D721Med (cell line): ENCODE data around the gene TNNI2.
"Not testable (repeated sequence)": the region's sequence is repeated elsewhere in the genome, so short reads cannot be mapped to it uniquely, and the experiment has no call there.

Source experiments
- DNase-seq: peaks from one replicate; pipeline ENCODE4 v3.0.0; 2011; ENCODE audit warnings: low spot score; ENCODE audit not compliant: insufficient read length
- FAIRE-seq: peaks from 2 replicates; lab custom pipeline; 2011; peaks lifted over from hg19 to GRCh38; lab: Jason Lieb, UNC
- TF ChIP-seq, protein P1 (sequence below): IDR thresholded peaks from 2 replicates; pipeline ENCODE4 v1.5.1; 2012; ENCODE audit warnings: mild to moderate bottlenecking, control low read depth; ENCODE audit not compliant: insufficient read depth; ENCODE audit errors: missing control alignments

Gene TNNI2

DNA sequence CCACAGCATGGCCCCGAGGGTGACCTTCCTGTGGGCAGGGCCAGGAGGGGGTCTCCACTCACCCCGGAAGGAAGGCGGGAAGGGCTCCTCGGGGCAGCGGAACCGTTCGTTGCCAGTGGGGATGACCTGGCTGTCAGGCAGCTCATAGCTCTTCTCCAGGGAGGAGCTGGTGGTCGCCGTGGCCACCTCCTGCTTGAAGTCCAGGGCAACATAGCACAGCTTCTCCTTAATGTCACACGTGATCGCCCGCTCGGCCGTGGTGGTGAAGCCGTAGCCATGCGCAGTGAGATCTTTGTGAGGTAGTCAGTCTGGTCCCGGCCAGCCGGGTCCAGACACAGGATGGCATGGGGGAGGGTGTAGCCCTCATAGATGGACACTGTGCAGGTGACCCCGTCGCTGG, 35.5 kb upstream of the TNNI2 start:
- FAIRE-seq (no peak), DNase-seq (no peak)
- TF ChIP-seq, protein P1, sequence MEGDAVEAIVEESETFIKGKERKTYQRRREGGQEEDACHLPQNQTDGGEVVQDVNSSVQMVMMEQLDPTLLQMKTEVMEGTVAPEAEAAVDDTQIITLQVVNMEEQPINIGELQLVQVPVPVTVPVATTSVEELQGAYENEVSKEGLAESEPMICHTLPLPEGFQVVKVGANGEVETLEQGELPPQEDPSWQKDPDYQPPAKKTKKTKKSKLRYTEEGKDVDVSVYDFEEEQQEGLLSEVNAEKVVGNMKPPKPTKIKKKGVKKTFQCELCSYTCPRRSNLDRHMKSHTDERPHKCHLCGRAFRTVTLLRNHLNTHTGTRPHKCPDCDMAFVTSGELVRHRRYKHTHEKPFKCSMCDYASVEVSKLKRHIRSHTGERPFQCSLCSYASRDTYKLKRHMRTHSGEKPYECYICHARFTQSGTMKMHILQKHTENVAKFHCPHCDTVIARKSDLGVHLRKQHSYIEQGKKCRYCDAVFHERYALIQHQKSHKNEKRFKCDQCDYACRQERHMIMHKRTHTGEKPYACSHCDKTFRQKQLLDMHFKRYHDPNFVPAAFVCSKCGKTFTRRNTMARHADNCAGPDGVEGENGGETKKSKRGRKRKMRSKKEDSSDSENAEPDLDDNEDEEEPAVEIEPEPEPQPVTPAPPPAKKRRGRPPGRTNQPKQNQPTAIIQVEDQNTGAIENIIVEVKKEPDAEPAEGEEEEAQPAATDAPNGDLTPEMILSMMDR: no peak

DNA sequence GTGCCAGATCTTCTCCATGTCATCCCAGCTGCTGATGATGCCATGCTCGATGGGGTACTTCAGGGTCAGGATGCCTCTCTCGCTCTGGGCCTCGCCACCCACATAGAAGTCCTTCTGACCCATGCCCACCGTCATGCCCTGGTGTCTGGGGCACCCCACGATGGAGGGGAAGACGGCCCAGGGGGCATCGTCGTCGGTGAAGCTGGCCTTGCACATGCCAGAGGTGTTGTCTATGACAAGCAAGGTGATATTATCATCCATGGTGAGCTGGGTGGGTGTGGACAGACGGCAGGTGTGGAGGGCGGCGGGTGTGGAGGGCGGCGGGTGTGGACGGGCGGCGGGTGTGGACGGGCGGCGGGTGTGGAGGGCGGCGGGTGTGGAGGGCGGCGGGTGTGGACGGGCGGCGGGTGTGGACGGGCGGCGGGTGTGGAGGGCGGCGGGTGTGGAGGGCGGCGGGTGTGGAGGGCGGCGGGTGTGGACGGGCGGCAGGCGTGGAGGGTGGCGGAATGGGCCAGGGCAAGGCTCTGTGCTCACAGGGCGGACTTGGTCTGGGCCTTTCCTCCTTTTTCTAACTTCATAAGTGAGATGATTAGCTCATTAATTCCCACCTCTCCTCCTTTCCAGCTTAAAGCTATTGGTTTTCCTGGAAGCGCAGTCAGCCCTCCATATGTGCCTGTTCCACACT, 34.8 kb upstream of the TNNI2 start:
- DNase-seq, FAIRE-seq: not testable (repeated sequence)

DNA sequence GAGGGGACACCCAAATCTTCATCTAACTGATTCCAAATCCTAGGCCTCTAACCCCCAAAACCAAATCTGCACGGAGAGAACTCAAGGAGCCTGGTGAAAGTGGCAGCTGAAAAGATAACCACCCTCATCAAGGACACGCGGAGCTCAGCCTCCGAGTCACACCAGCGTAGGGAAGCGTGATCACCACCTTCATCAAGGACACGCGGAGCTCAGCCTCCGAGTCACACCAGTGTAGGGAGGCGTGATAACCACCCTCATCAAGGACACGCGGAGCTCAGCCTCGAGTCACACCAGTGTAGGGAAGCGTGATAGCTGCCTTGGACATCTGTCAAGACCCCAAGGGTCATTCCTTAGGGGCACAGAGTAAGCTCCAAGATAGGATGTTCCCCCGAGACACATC, 33.3 kb upstream of the TNNI2 start:
- TF ChIP-seq, protein P1: no peak

DNA sequence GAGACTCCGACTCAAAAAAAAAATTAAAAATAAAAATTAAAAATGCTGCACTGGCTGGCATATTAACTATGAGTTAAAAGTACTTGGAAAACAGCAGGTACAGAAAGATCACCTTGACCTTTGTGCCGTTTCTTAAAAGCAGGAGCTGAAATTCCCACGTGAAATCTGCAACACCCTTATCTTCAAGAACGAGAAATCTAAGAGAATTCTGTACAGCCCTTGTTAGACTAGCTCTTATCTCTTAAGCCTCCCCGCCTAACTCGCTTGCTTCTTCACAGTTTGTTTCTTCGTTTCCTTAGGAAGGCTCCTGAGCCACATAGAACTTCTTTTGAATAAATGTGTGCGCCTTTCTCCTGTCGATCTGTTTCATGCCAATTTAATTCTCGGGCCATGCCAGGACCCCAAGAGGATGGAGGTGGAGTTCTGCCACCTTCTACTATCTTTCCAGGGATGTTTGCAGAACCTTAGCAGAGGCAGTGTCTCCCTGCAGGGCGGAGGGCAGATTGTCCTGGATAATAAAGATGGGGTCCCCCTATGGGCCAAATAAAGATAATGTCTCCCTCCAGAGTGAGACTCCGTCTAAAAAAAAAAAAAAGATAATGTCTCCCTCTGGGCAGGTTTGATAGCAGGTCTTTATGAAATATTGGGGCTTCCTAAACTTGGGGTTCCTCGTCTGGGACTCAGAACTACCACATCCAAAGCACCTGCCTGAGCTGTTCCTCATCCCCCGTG, 31.4 kb upstream of the TNNI2 start:
- no peak for DNase-seq
- TF ChIP-seq, protein P1: peak; percentile 4
- FAIRE-seq: no peak

More for the DNA sequence above, 33.3 kb upstream of the TNNI2 start:
- no peak for DNase-seq
- FAIRE-seq: no peak

DNA sequence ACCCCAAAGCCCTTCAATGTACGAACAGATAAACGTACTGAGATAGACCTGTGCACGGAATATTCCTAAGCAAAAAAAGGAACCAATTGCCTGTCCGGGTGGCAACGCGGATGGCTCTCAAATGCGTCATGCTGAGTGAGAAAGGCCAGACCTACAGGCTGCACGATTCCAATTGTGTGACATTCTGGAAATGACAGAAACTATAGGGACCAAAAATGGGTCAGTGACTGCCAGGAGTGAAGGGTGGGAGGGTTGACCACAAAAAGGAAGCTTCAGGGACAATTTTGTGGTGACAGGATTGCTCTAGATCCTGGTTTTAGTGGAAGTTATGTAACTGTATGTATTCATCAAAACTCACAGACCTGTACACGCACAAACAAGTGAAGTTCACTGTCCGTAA, 28.0 kb upstream of the TNNI2 start:
- no peak for DNase-seq

DNA sequence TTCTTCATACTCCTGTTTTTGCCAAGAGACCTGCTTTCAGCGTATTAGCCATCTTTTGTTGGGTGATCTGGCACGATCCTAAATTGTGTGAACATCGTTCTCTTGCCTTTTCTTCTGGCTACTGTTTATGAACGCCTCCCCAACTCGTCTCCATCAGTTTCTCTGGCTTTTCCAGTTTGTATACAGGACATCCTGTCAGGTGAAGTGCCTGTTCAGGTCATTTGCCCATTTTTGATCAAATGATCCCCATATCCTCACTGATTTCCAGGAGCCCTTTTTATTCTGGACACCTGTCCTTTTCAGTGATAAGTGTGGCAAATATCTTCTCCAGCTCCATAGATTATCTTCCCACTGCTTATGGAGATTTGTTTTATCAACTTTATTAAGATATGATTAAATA, 26.5 kb upstream of the TNNI2 start:
- TF ChIP-seq, protein P1: no peak
- FAIRE-seq (no peak), DNase-seq (no peak)

More for the DNA sequence above, 28.0 kb upstream of the TNNI2 start:
- TF ChIP-seq, protein P1: no peak
- no peak for FAIRE-seq

DNA sequence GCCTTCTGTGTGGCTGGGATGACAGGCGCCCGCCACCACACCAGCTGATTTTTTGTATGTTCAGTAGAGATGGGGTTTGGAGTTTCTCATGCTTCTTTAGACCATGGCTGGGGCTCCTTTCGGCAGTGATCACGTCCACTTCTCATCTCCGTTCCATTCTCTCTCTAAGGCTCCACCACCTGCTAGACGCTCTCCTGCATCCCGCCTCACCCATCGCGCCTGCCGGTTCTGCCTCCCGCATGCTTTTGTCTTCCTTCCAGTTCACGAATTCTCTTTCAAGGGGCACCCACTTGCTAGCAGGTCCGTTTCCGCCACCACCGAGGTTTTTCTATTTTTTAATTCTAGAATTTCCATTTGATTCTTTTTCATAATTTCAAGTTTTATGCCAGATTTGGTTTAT, 26.0 kb upstream of the TNNI2 start:
- TF ChIP-seq, protein P1: no peak
- FAIRE-seq (no peak), DNase-seq (no peak)

DNA sequence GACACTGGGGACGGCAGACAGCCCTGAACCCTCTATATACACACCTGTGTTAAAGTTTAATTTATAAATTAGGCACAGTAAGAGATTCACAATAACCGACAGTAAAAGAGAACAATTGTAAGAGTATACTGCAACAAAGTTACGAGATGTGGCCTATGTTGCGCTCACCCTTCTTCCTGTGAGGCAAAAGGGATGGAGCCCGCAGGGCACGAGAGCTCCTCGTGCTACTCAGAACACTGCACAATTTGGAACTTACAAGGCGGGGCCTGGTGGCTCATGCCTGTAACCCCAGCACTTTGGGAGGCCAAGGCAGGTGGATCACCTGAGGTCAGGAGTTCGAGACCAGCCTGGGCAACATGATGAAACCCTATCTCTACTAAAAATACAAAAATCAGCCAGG, 25.4 kb upstream of the TNNI2 start:
- not testable (repeated sequence) for DNase-seq, FAIRE-seq
